Bronchial epithelial cell (primary cell): ENCODE data around the gene RS1. TPM values are rescaled to one million over a fixed set of nuclear protein-coding genes. Genes with fewer than 3 reads are reported as not detected.

Experiments
- DNase-seq: peaks from one replicate; pipeline ENCODE4 v3.0.0-alpha.2; 2010; ENCODE audit warnings: low read depth
- FAIRE-seq: peaks from 2 replicates; lab custom pipeline; 2011; peaks lifted over from hg19 to GRCh38; lab: Jason Lieb, UNC
- H3K27me3 ChIP-seq: 2 replicates; pipeline ENCODE4 v1.5.1; 2011; ENCODE audit warnings: low read length; ENCODE audit not compliant: control insufficient read depth, insufficient read depth
- H3K36me3 ChIP-seq: 2 replicates; pipeline ENCODE4 v1.5.1; 2011; ENCODE audit warnings: low read length; ENCODE audit not compliant: control insufficient read depth, insufficient read depth
- H3K4me3 ChIP-seq: 2 replicates; pipeline ENCODE4 v1.5.1; 2011; ENCODE audit warnings: mild to moderate bottlenecking, low read depth, low read length, control low read depth
- total RNA-seq: library from RNA; depleted of rRNA; stranded (reverse); fragments of >200 nt; gene quantifications from 2 replicates; pipeline ENCODE4 v1.2.1, GENCODE V29; 2014
- TF ChIP-seq, protein P1 (sequence below): IDR thresholded peaks from 2 replicates; pipeline ENCODE4 v1.5.1; 2011; ENCODE audit warnings: mild to moderate bottlenecking, moderate library complexity, low read length, control low read depth, inconsistent platforms; ENCODE audit not compliant: insufficient read depth, severe bottlenecking

RS1 gene
- total RNA-seq, 1 donor from 2014 or later = not detected

DNA sequence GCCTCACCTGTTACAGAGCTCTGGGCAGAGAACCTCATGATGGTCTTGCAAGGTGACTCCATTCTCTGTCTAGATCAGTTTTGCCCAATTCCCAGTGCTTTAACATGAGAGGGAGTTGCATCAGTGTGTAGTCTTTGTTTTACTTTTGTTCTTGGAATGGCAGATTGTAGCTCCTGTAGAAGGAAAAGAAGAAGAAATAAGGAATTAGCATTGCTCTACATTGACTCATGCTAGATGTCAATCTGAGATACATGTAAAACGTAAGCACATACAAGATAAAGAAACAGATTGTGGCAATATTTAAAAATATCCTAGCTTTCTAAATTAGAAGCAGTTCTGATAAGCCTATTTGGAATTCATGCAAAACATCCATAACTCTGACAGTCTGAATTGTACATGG, 19.5 kb upstream of the RS1 start:
- Histone ChIP-seq H3K27me3 (no peaks in the 10 kb centered on the region), H3K36me3 (no peaks in the 10 kb centered on the region), H3K4me3 (no peak overlapping the region)
- DNase-seq (no peak), FAIRE-seq (no peak)
- TF ChIP-seq, protein P1, sequence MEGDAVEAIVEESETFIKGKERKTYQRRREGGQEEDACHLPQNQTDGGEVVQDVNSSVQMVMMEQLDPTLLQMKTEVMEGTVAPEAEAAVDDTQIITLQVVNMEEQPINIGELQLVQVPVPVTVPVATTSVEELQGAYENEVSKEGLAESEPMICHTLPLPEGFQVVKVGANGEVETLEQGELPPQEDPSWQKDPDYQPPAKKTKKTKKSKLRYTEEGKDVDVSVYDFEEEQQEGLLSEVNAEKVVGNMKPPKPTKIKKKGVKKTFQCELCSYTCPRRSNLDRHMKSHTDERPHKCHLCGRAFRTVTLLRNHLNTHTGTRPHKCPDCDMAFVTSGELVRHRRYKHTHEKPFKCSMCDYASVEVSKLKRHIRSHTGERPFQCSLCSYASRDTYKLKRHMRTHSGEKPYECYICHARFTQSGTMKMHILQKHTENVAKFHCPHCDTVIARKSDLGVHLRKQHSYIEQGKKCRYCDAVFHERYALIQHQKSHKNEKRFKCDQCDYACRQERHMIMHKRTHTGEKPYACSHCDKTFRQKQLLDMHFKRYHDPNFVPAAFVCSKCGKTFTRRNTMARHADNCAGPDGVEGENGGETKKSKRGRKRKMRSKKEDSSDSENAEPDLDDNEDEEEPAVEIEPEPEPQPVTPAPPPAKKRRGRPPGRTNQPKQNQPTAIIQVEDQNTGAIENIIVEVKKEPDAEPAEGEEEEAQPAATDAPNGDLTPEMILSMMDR = no peak

DNA sequence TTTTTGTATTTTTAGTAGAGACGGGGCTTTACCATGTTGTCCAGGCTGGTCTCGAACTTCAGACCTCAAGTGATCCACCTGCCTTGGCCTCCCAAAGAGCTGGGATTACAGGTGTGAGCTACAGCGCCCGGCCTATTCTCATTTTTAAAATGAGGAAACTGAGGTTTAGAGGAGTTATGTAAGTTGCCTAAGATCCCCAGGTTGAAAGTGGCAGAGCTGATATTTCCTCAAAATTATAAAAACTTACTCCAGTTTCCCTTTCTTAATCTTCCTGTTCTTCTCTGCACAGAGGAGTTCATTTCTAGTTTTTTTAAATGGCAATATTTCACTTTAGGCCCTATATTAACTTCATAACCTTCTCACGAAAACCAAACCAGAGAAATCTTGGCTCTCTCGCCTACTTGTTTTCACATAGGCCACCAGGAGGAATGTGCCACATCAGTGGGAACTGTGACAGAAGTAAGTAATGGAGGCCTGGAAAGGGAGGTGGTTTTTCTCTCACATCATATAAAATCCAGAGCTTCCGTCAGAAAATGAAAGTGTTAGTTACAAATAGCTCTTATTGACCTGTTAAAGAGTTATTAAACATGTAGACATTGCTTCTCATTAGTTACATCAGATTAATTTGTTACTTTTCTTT, 16.1 kb upstream of the RS1 start:
- no peak overlapping the region for H3K4me3 ChIP-seq
- TF ChIP-seq, protein P1 = no peak
- no peaks in the 10 kb centered on the region for H3K36me3 ChIP-seq
- H3K27me3 ChIP-seq = no peaks in the 10 kb centered on the region
- no peak for FAIRE-seq
- no peak for DNase-seq

DNA sequence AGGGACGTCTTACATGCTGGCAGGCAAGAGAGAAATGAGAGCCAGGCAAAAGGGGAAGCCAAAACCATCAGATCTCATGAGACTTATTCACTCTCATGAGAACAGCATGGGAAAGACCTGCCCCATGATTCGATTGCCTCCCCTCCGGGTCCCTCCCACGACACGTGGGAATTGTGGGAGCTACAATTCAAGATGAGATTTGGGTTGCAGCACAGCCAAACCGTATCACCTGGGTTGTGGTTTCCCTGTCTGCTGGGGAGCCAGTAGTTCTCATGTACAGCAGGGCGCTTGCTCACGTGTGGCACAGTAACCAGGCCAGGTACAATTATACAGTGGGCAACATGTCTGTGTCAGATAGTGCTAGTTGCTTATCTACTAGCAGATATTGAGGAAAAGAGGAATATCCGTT, 11.1 kb upstream of the RS1 start:
- no peak for FAIRE-seq
- Histone ChIP-seq H3K27me3 (no peaks in the 10 kb centered on the region), H3K36me3 (no peaks in the 10 kb centered on the region), H3K4me3 (no peak overlapping the region)
- TF ChIP-seq, protein P1 = no peak
- DNase-seq = no peak

DNA sequence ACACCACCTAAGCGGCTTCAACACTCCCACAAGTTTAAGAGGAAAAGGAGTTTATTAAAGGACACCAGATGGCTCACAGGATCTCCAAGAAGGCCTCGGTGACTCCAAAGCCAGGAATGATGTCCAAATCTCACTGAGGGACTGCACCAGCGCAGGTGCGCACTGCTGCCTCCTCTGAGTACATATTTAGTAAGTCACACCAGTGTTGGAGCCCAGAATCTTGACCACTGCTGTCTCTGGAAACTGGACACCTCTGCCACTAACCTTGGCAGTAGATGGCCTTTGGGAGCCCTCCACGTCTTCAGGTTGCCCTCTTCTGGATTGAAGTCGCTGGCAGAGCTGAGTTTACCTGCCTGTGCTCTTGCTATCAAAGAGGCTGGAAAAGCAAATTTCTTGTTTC, 10.1 kb upstream of the RS1 start:
- TF ChIP-seq, protein P1 = no peak
- Histone ChIP-seq H3K36me3 (no peaks in the 10 kb centered on the region), H3K4me3 (no peak overlapping the region), H3K27me3 (no peaks in the 10 kb centered on the region)
- DNase-seq (no peak), FAIRE-seq (no peak)

DNA sequence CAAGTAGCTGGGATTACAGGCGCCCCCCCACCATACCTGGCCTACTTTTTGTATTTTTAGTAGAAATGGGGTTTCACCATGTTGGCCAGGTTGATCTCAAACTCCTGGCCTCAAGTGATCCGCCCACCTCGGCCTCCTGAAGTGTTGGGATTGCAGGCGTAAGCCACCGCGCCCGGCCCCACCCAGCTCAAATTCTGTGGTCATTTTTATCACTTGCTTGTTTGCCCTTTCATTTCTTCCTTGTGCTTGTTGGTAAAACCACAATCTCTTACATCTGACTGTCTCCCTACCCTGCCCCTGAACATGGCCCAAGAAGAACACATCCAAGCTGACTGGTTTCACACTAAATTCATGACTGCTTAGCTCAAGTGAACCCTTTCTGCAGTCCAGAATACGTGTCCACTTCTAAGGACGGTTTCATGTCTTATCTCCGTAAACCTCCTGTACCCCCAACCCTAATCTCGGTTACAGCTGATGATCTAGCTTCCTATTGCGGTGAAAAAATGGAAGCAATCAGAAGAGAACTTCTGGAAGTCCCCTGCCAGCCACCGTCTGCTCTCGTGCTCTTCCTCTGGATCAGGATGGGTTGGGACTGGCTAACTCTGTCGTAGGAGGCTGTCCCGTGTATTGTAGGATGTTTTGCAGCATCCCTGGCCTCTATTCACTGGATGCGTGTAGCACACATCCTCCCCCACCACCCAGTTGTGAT, 5.4 kb upstream of the RS1 start:
- H3K36me3 ChIP-seq = no peaks in the 10 kb centered on the region
- no peak overlapping the region for H3K4me3 ChIP-seq
- H3K27me3 ChIP-seq = no peaks in the 10 kb centered on the region
- no peak for DNase-seq
- FAIRE-seq = no peak
- TF ChIP-seq, protein P1 = no peak
